ENCODE measurements around the gene CPT1A. TPM values are rescaled to one million over a fixed set of nuclear protein-coding genes. Genes with fewer than 3 reads are reported as not detected.

The CPT1A gene
- total and polyA plus RNA-seq, 9 donors: 25.3 to 87.1 (median 44.3) TPM

GRCh38 chr11:68775951-68776388, 65.7 kb downstream of the CPT1A start:
- TF ChIP-seq EP300 (IDR thresholded peaks at IDR 0.05) (no peak), POLR2A (IDR thresholded peaks at IDR 0.05) (no peak), CTCF (IDR thresholded peaks at IDR 0.05) (no peak)
- no peak overlapping the region for H3K4me3 ChIP-seq
- no peak overlapping the region for H3K27ac ChIP-seq
- H3K4me1 ChIP-seq (ENCODE audit: insufficient read depth): peaks cover 4% of the 10 kb centered on the region
- 93 to 97% (median 93%) methylated on average over 4 of the region's 4 CpGs for WGBS, 3 donors
- no peaks in the 10 kb centered on the region for H3K9me3 ChIP-seq
- intact Hi-C loops (cut with DNase I): no loop called here
- no peaks in the 10 kb centered on the region for H3K27me3 ChIP-seq
- no peaks in the 10 kb centered on the region for H3K36me3 ChIP-seq
- no peak for DNase-seq

- 82 to 84% (median 83%) methylated on average over 9 of the region's 9 CpGs for WGBS, 3 donors
- intact Hi-C loops (cut with DNase I): no loop called here
Measured at GRCh38 chr11:68774194-68774585, 67.5 kb downstream of the CPT1A start.

GRCh38 chr11:68773521-68774193, 68.1 kb downstream of the CPT1A start:
- Histone ChIP-seq H3K4me3 (no peak overlapping the region), H3K4me1 (ENCODE audit: insufficient read depth) (peaks cover 4% of the 10 kb centered on the region), H3K27me3 (no peaks in the 10 kb centered on the region), H3K9me3 (no peaks in the 10 kb centered on the region), H3K27ac (no peak overlapping the region), H3K36me3 (no peaks in the 10 kb centered on the region)
- intact Hi-C loops (cut with DNase I): no loop called here
- 77 to 81% (median 77%) methylated on average over 22 of the region's 22 CpGs for WGBS, 3 donors
- TF ChIP-seq EP300 (IDR thresholded peaks at IDR 0.05) (no peak), CTCF (IDR thresholded peaks at IDR 0.05) (no peak), POLR2A (IDR thresholded peaks at IDR 0.05) (no peak)
- DNase-seq: no peak

More at GRCh38 chr11:68774194-68774585, 67.5 kb downstream of the CPT1A start:
- no peak for TF ChIP-seq CTCF (IDR thresholded peaks at IDR 0.05)
- TF ChIP-seq POLR2A (IDR thresholded peaks at IDR 0.05): no peak
- TF ChIP-seq EP300 (IDR thresholded peaks at IDR 0.05): no peak
- no peaks in the 10 kb centered on the region for H3K27me3 ChIP-seq
- DNase-seq: no peak
- no peaks in the 10 kb centered on the region for H3K36me3 ChIP-seq
- H3K4me3 ChIP-seq: no peak overlapping the region
- no peaks in the 10 kb centered on the region for H3K9me3 ChIP-seq
- H3K27ac ChIP-seq: no peak overlapping the region
- peaks cover 4% of the 10 kb centered on the region for H3K4me1 ChIP-seq (ENCODE audit: insufficient read depth)

GRCh38 chr11:68772936-68773335, 68.8 kb downstream of the CPT1A start:
- H3K4me1 ChIP-seq (ENCODE audit: insufficient read depth): peaks cover 2% of the 10 kb centered on the region
- no peak overlapping the region for H3K27ac ChIP-seq
- TF ChIP-seq CTCF (IDR thresholded peaks at IDR 0.05) (no peak), POLR2A (IDR thresholded peaks at IDR 0.05) (no peak), EP300 (IDR thresholded peaks at IDR 0.05) (no peak)
- no peaks in the 10 kb centered on the region for H3K36me3 ChIP-seq
- H3K27me3 ChIP-seq: no peaks in the 10 kb centered on the region
- no peak overlapping the region for H3K4me3 ChIP-seq
- H3K9me3 ChIP-seq: no peaks in the 10 kb centered on the region
- WGBS, 3 donors: 92 to 95% (median 94%) methylated on average over 20 of the region's 20 CpGs
- intact Hi-C loops (cut with DNase I): no loop called here
- DNase-seq: no peak

All from ovary (tissue), 9 donors.